ENCODE results near the gene G6PC3. TPM values are rescaled to one million over a fixed set of nuclear protein-coding genes. Genes with fewer than 3 reads are reported as not detected.
A peak's percentile ranks its signal among the peaks of the same experiment; 100 is the strongest.

Gene G6PC3
- total RNA-seq, 1 experiment from 2014 or later, result 84.1 TPM

GRCh38 chr17:44076716-44077594 is 6.4 kb downstream of the G6PC3 start:
- in situ Hi-C loops (cut with HindIII; ENCODE audit: low pct_unique_long_range_greater_than_20kb, low sequenced_read_pairs), result no loop called here
- no peak for DNase-seq (ENCODE audit: low read depth, low spot score)

- in situ Hi-C loops (cut with HindIII; ENCODE audit: low pct_unique_long_range_greater_than_20kb, low sequenced_read_pairs), result no loop called here
- DNase-seq (ENCODE audit: low read depth, low spot score), result no peak
These were observed 7.0 kb downstream of the G6PC3 start for GRCh38 chr17:44077595-44077909.

- DNase-seq (ENCODE audit: low read depth, low spot score), result no peak
- in situ Hi-C loops (cut with HindIII; ENCODE audit: low pct_unique_long_range_greater_than_20kb, low sequenced_read_pairs), result no loop called here
These were observed 7.9 kb downstream of the G6PC3 start for GRCh38 chr17:44078412-44078811.

- in situ Hi-C loops (cut with HindIII; ENCODE audit: low pct_unique_long_range_greater_than_20kb, low sequenced_read_pairs), result no loop called here
These were observed 9.6 kb downstream of the G6PC3 start for GRCh38 chr17:44079877-44080821.

GRCh38 chr17:44081681-44082080 is 11.1 kb downstream of the G6PC3 start:
- DNase-seq (ENCODE audit: low read depth, low spot score), result no peak
- in situ Hi-C loops (cut with HindIII; ENCODE audit: low pct_unique_long_range_greater_than_20kb, low sequenced_read_pairs), result no loop called here

More at GRCh38 chr17:44079877-44080821, 9.6 kb downstream of the G6PC3 start:
- DNase-seq (ENCODE audit: low read depth, low spot score), result no peak

- in situ Hi-C loops (cut with HindIII; ENCODE audit: low pct_unique_long_range_greater_than_20kb, low sequenced_read_pairs), result no loop called here
- DNase-seq (ENCODE audit: low read depth, low spot score), result no peak
These were observed 11.9 kb downstream of the G6PC3 start for GRCh38 chr17:44082256-44082927.

- DNase-seq (ENCODE audit: low read depth, low spot score), result peak; percentile 51
- in situ Hi-C loops (cut with HindIII; ENCODE audit: low pct_unique_long_range_greater_than_20kb, low sequenced_read_pairs), result no loop called here
These were observed 12.8 kb downstream of the G6PC3 start for GRCh38 chr17:44083250-44083849.

- in situ Hi-C loops (cut with HindIII; ENCODE audit: low pct_unique_long_range_greater_than_20kb, low sequenced_read_pairs), result no loop called here
- DNase-seq (ENCODE audit: low read depth, low spot score), result peak; percentile 34
These were observed 13.6 kb downstream of the G6PC3 start for GRCh38 chr17:44084131-44084538.

- in situ Hi-C loops (cut with HindIII; ENCODE audit: low pct_unique_long_range_greater_than_20kb, low sequenced_read_pairs), result no loop called here
- no peak for DNase-seq (ENCODE audit: low read depth, low spot score)
These were observed 14.4 kb downstream of the G6PC3 start for GRCh38 chr17:44084921-44085320.

- in situ Hi-C loops (cut with HindIII; ENCODE audit: low pct_unique_long_range_greater_than_20kb, low sequenced_read_pairs), result no loop called here
- DNase-seq (ENCODE audit: low read depth, low spot score), result no peak
These were observed 15.4 kb downstream of the G6PC3 start for GRCh38 chr17:44085908-44086307.

- in situ Hi-C loops (cut with HindIII; ENCODE audit: low pct_unique_long_range_greater_than_20kb, low sequenced_read_pairs), result no loop called here
- DNase-seq (ENCODE audit: low read depth, low spot score), result peak; percentile 86
These were observed 16.1 kb downstream of the G6PC3 start for GRCh38 chr17:44086364-44087311.

GRCh38 chr17:44087319-44087718 is 16.8 kb downstream of the G6PC3 start:
- no peak for DNase-seq (ENCODE audit: low read depth, low spot score)
- in situ Hi-C loops (cut with HindIII; ENCODE audit: low pct_unique_long_range_greater_than_20kb, low sequenced_read_pairs), result no loop called here

GRCh38 chr17:44088254-44088653 is 17.7 kb downstream of the G6PC3 start:
- no peak for DNase-seq (ENCODE audit: low read depth, low spot score)
- in situ Hi-C loops (cut with HindIII; ENCODE audit: low pct_unique_long_range_greater_than_20kb, low sequenced_read_pairs), result no loop called here

GRCh38 chr17:44091200-44091997 is 20.9 kb downstream of the G6PC3 start:
- in situ Hi-C loops (cut with HindIII; ENCODE audit: low pct_unique_long_range_greater_than_20kb, low sequenced_read_pairs), result no loop called here
- DNase-seq (ENCODE audit: low read depth, low spot score), result no peak

- in situ Hi-C loops (cut with HindIII; ENCODE audit: low pct_unique_long_range_greater_than_20kb, low sequenced_read_pairs), result no loop called here
These were observed 21.5 kb downstream of the G6PC3 start for GRCh38 chr17:44092051-44092450.

More at GRCh38 chr17:44092051-44092450, 21.5 kb downstream of the G6PC3 start:
- DNase-seq (ENCODE audit: low read depth, low spot score), result no peak
